IPS-NIHi7 (cell line): ENCODE measurements around the gene TDG.
"Not testable (repeated sequence)": the region's sequence is repeated elsewhere in the genome, so short reads cannot be mapped to it uniquely, and the experiment has no call there.

Experiments
- DNase-seq: peaks from one replicate; pipeline ENCODE4 v3.0.0; 2012; ENCODE audit warnings: mixed read lengths; ENCODE audit errors: extremely low spot score

TDG gene

DNA sequence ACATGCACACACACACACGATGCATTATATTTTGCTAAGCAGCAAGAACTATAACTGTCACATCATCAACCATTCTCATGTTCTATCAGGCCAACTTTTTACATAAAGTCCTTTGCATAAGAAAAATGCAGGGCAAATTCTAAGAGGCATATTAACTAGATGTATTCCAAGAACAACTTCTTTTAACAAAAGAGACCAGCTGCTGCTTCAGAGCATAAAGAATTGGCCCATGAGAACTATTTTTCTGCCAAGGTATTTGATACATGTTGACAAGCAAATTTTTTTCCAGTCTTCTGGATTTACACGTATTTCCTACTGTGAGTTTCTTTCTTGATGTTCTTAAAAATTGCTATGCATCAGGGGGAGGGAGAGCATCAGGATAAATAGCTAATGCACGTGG, 57.1 kb downstream of the TDG start:
- DNase-seq, result no peak

DNA sequence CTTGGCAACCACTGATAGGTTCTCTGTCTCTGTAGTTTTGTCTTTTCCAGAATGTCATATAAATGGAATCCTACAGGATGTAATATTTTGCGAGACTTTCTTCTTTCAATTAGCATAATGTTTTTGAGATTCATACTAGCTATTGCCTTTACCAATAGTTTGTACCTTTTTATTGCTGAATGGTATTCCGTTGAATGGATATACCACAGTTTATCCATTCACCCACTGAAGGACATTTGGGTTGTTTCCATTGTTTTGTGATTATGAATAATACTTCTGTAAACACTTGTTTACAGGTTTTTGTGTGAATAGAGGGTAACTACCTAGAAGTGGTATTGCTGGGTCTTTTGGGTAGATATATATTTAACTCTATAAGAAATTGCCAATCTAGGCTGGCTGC, 58.0 kb downstream of the TDG start:
- DNase-seq, result no peak

DNA sequence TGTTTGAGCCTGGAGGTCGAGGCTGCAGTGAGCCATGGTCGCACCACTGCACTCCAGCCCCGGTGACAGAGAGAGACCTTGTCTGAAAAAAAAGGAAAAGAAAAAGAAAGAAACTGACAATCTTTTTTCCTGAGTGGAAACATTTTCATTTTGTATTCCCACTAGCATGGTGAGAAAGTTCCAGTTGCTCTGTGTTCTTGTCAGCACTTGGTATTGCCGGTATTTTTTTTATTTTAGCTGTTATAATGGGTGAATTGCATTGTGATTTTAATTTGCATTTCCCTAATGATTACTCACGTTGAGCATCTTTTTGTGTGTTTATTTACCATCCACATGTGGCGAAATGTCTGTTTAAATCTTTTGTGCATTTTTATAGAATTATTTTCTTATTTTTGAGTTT, 58.7 kb downstream of the TDG start:
- no peak for DNase-seq

DNA sequence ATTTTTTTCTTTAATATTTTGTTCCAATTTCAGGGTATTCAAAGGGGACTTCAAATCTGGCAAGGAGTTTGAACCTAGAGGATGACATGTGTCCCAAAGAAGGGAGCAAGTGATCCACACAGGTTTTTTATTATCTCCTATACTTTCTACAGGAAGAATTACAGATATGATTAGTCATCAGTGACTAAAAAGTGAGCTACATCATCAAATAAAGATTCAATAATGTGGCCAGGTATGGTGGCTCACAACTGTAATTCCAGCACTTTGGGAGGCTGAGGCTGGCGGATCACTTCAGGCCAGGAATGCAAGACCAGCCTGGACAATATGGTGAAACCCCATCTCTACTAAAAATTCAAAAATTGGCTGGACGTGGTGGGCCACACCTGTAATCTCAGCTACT, 60.1 kb downstream of the TDG start:
- DNase-seq, result no peak

DNA sequence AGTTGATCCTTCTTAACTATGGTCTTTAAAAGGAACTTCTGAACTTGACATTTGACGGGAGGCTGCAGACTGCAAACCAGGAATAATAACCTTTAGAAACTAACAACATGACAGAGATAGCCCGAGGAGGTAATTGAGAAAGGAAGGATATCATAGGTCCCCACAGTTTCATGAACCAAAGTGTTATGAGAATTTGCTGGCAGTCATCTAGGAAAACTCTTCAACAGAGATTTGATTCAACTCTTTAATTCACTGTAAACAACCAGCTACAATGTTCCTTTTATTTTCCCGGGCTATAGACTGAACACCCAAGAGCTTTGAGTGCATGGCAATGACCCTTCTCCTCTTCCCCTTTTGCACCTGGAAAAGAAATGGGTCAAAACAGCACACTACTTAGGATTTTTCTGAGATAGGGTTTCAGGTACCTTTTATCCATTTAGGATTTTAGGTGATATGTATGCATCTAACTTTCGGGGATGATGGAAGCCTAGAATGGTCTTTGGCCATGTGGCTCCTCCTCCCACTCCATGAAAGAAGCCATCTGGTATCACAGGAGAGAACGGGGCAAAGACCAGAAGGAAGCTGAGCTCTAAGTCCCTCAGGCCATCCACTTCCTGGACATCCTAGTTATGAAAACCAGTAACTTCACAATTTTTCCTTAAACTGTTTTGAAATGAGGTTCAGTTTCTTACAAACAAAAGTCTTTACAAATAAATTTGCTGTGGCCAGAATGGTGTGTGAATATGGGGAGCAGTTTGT, 61.3 kb downstream of the TDG start:
- no peak for DNase-seq

DNA sequence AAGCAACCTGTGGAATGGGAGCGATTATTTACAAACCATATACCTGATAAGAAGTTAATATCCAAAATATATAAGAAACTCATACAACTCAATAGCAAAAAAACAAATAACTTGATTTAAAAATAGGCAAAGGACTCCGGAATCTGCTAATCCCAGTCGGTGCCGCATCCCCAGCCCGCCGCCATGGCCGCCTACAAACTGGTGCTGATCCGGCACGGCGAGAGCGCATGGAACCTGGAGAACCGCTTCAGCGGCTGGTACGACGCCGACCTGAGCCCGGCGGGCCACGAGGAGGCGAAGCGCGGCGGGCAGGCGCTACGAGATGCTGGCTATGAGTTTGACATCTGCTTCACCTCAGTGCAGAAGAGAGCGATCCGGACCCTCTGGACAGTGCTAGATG, 64.9 kb downstream of the TDG start:
- not testable (repeated sequence) for DNase-seq

DNA sequence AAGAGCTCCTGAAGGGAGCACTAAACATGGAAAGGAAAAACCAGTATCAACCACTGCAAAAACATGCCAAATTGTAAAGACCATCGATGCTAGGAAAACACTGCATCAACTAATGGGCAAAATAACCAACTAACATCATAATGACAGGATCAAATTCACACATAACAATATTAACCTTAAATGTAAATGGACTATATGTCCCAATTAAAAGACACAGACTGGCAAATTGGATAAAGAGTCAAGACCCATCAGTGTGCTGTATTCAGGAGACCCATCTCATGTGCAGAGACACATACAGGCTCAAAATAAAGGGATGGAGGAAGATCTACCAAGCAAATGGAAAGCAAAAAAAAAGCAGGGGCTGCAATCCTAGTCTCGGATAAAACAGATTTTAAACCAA, 70.5 kb downstream of the TDG start:
- not testable (repeated sequence) for DNase-seq
